Epithelial cell of esophagus (primary cell): ENCODE data around the gene SLC2A4RG.

ENCODE experiments used
- DNase-seq: peaks from one replicate; pipeline ENCODE4 v3.0.0; 2010; ENCODE audit warnings: low read depth
- H3K4me3 ChIP-seq: 2 replicates; pipeline ENCODE4 v1.5.1; 2011; ENCODE audit warnings: mild to moderate bottlenecking, low read length, control low read depth
- CTCF ChIP-seq: IDR thresholded peaks from 2 replicates; pipeline ENCODE4 v1.5.1; 2011; ENCODE audit warnings: low read depth, mild to moderate bottlenecking, low read length, control low read depth, inconsistent platforms; ENCODE audit not compliant: insufficient read depth; ENCODE audit errors: missing control alignments

The SLC2A4RG gene

GRCh38 chr20:63739130-63740069 is at the start of gene SLC2A4RG:
Gene SLC2A4RG, plus strand, starts transcription at chr20:63739776. Its CDS starts 137 bp downstream, at chr20:63739913.
- DNase-seq = peak; percentile 81
- H3K4me3 ChIP-seq = peak within 1 kb of the TSS; percentile 59
- no peak for TF ChIP-seq CTCF

GRCh38 chr20:63690003-63690897 is 49.3 kb upstream of the SLC2A4RG start:
- H3K4me3 ChIP-seq = no peak overlapping the region
- DNase-seq = no peak
- TF ChIP-seq CTCF = no peak

- no peak for DNase-seq
- TF ChIP-seq CTCF = no peak
- H3K4me3 ChIP-seq = no peak overlapping the region
Measured at GRCh38 chr20:63690898-63691710, 48.5 kb upstream of the SLC2A4RG start.

GRCh38 chr20:63691711-63692435 is 47.7 kb upstream of the SLC2A4RG start:
- TF ChIP-seq CTCF = no peak
- no peak overlapping the region for H3K4me3 ChIP-seq
- DNase-seq = no peak

- no peak for DNase-seq
- no peak overlapping the region for H3K4me3 ChIP-seq
- no peak for TF ChIP-seq CTCF
Measured at GRCh38 chr20:63692436-63693082, 47.0 kb upstream of the SLC2A4RG start.
